PC-9 (cell line): ENCODE data around the gene MYPN.

ENCODE experiments used
- CTCF ChIP-seq: fragments of 200-600 bp; sonication (generic); conservative IDR thresholded peaks from 2 replicates; pipeline ENCODE4 v1.6.1; 2017; ENCODE audit warnings: mixed run types, antibody characterized with exemption, mild to moderate bottlenecking, moderate library complexity
- EZH2 ChIP-seq: fragments of 200-600 bp; sonication (generic); IDR thresholded peaks from 2 replicates; pipeline ENCODE4 v1.8.0; 2017; ENCODE audit warnings: antibody characterized with exemption, low read depth

DNA sequence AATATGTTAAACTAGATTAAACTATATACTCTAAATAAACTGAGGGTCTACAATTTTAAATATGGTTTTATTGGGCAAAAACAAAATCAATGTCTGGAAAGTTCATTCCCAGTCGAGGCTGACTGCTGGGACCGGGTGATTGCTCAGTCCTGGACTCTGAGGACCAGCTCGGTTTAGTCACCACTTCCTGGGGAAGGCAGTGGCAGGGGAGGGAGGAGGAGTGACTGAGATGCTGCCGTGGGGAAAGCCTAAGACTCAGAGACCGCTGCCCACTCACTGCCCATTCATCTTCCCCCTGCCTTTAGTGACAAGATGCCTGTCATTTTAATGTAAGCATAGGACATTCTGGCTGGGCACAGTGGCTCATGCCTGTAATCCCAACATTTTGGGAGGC lies 93.7 kb downstream of the MYPN start:
- TF ChIP-seq CTCF (no peak), EZH2 (no peak)
